ENCODE measurements around the gene KIAA0586.

DNA sequence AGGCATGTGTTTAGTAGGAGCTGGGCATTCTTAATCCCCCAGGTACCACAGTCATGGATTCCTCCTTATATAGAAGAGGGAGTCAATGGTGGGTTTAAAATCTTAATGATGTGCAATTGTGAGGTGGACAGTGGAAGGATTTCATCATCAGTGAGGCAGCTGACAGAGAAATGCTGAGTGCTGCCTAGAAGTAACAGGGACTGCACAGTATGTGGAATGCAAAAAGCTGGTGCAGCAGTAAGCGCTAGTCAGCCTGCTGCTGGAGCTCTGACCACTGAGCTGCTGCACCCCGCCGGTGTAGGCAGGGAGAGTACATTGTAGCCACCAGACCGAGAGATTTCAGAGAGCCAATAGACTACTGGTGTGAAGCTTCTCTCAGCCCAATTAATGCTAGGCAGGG lies 129.7 kb downstream of the KIAA0586 start:
- TF ChIP-seq CTCF (IDR thresholded peaks at IDR 0.05) (no peak), POLR2A (IDR thresholded peaks at IDR 0.05) (no peak)
